CD14-positive monocyte (primary cell): Measurements from ENCODE around the gene STK11. TPM values are rescaled to one million over a fixed set of nuclear protein-coding genes. Genes with fewer than 3 reads are reported as not detected.

Source experiments
- DNase-seq, 3 donors: peaks; one replicate each; pipeline ENCODE4 v3.0.0-alpha.2; 2011 to 2022
- H2AFZ ChIP-seq: 2 replicates; pipeline ENCODE4 v1.6.0; 2012; ENCODE audit warnings: mild to moderate bottlenecking, low read depth, low read length, inconsistent platforms; ENCODE audit not compliant: insufficient read depth, poor library complexity, severe bottlenecking
- H3K27ac ChIP-seq, 2 donors: 1 replicate in 1 of 2; 2 replicates in 1 of 2; pipeline ENCODE4 v1.5.1; 2012 to 2013; ENCODE audit warnings: low read length in 2 of 2, control low read depth in 1 of 2, inconsistent platforms in 1 of 2, low read depth in 1 of 2, mild to moderate bottlenecking in 1 of 2
- H3K27me3 ChIP-seq, 2 donors: one replicate each; pipeline versions ENCODE4 v1.6.0 to v1.6.1; 2011 to 2013; ENCODE audit warnings: low read length in 2 of 2; ENCODE audit not compliant: control insufficient read depth in 2 of 2, insufficient read depth in 2 of 2
- H3K36me3 ChIP-seq, 2 donors: replicated peaks in 1 of 2; 1 replicate in 1 of 2; 2 replicates in 1 of 2; pipeline versions ENCODE4 v1.5.1 to v1.6.1; 2012 to 2013; ENCODE audit warnings: low read length in 2 of 2, control low read depth in 1 of 2, inconsistent platforms in 1 of 2, mild to moderate bottlenecking in 1 of 2; ENCODE audit not compliant: insufficient read depth in 2 of 2, control insufficient read depth in 1 of 2
- H3K4me1 ChIP-seq, 2 donors: 1 replicate in 1 of 2; 2 replicates in 1 of 2; pipeline versions ENCODE4 v1.5.1 to v1.6.1; 2012 to 2013; ENCODE audit warnings: low read length in 2 of 2, control low read depth in 1 of 2, inconsistent platforms in 1 of 2, mild to moderate bottlenecking in 1 of 2, moderate library complexity in 1 of 2; ENCODE audit not compliant: insufficient read depth in 2 of 2, control insufficient read depth in 1 of 2
- H3K4me2 ChIP-seq: replicated peaks from 2 replicates; pipeline ENCODE3; 2012; ENCODE audit warnings: low read length, moderate library complexity, mild to moderate bottlenecking; ENCODE audit not compliant: poor library complexity, severe bottlenecking; ENCODE audit errors: extremely low read depth
- H3K4me3 ChIP-seq, 3 experiments: fragments of 200-600 bp in 1 of 3; sonication (generic) in 1 of 3; replicated peaks in 1 of 3; 1 replicate in 2 of 3; 2 replicates in 1 of 3; pipeline ENCODE4 v1.5.1; 2011 to 2013; ENCODE audit warnings: low read length in 3 of 3, mild to moderate bottlenecking in 3 of 3, control low read depth in 2 of 3, low read depth in 2 of 3, inconsistent platforms in 1 of 3, moderate library complexity in 1 of 3
- H3K79me2 ChIP-seq: 2 replicates; pipeline ENCODE4 v1.6.0; 2012; ENCODE audit warnings: mild to moderate bottlenecking, control low read depth, inconsistent platforms, low read length, moderate library complexity; ENCODE audit not compliant: insufficient read depth
- H3K9ac ChIP-seq: 2 replicates; pipeline ENCODE4 v1.6.0; 2017; ENCODE audit warnings: low read length, mild to moderate bottlenecking; ENCODE audit not compliant: insufficient read depth, poor library complexity, severe bottlenecking
- H3K9me3 ChIP-seq, 2 donors: replicated peaks in 1 of 2; 1 replicate in 1 of 2; 2 replicates in 1 of 2; pipeline versions ENCODE4 v1.5.1 to v1.6.1; 2012 to 2013; ENCODE audit warnings: low read length in 2 of 2, control low read depth in 1 of 2; ENCODE audit not compliant: control insufficient read depth in 1 of 2, insufficient read depth in 1 of 2
- H4K20me1 ChIP-seq: 2 replicates; pipeline ENCODE4 v1.6.0; 2012; ENCODE audit warnings: mild to moderate bottlenecking, low read length, control low read depth, moderate library complexity; ENCODE audit not compliant: insufficient read depth
- H3K27ac Mint-ChIP-seq, 7 donors: one replicate each; pipeline ENCODE4 v1.8.0; 2020; ENCODE audit warnings: mild to moderate bottlenecking in 7 of 7, mixed read lengths in 7 of 7, moderate library complexity in 6 of 7, inconsistent platforms in 2 of 7
- H3K27me3 Mint-ChIP-seq, 3 donors: one replicate each; pipeline ENCODE4 v1.8.0; 2021 to 2022; ENCODE audit warnings: low read depth in 3 of 3, mild to moderate bottlenecking in 3 of 3, mixed read lengths in 3 of 3, moderate library complexity in 3 of 3, inconsistent platforms in 1 of 3
- H3K36me3 Mint-ChIP-seq, 2 donors: one replicate each; pipeline ENCODE4 v1.8.0; 2020; ENCODE audit warnings: mixed read lengths in 2 of 2, inconsistent platforms in 1 of 2, mild to moderate bottlenecking in 1 of 2
- H3K4me1 Mint-ChIP-seq: one replicate; pipeline ENCODE4 v1.8.0; 2020; ENCODE audit warnings: mild to moderate bottlenecking, mixed read lengths
- H3K4me3 Mint-ChIP-seq, 2 donors: one replicate each; pipeline ENCODE4 v1.8.0; 2020; ENCODE audit warnings: mild to moderate bottlenecking in 2 of 2, mixed read lengths in 2 of 2, moderate library complexity in 1 of 2
- H3K9me3 Mint-ChIP-seq, 7 donors: one replicate each; pipeline ENCODE4 v1.8.0; 2020 to 2022; ENCODE audit warnings: mixed read lengths in 7 of 7, mild to moderate bottlenecking in 6 of 7, moderate library complexity in 6 of 7, inconsistent platforms in 2 of 7
- CTCF ChIP-seq: fragments of 200-600 bp; IDR thresholded peaks from one replicate; pipeline ENCODE4 v1.8.0; 2022; ENCODE audit warnings: antibody characterized with exemption, mild to moderate bottlenecking
- WGBS: methylation state at CpG from one replicate; pipeline ENCODE4 v1.1.5; 2013; ENCODE audit warnings: missing lambda C conversion rate; ENCODE audit not compliant: insufficient coverage; 5-methylcytosine and 5-hydroxymethylcytosine counted together
- intact Hi-C, 2 donors: fragments of 100-400 bp; cut with micrococcal nuclease; formaldehyde crosslinking; loops; one replicate each; pipeline versions ENCODE4 v1.15.0 to v1.15.1; 2023
- polyA plus RNA-seq, 3 donors: library from polyadenylated mRNA; depleted of rRNA in 1 of 3; unstranded in 2 of 3; stranded (reverse) in 1 of 3; fragments of 300-500 nt in 2 of 3; fragments of >200 nt in 1 of 3; fragmentation: Illumina TruSeq in 2 of 3; gene quantifications; 1 replicate in 2 of 3; 2 replicates in 1 of 3; pipeline ENCODE4 v1.2.3, GENCODE V29; 2012 to 2021

Gene STK11
- polyA plus RNA-seq, 3 donors: 6.2 to 72.1 (median 15.4) TPM

DNA sequence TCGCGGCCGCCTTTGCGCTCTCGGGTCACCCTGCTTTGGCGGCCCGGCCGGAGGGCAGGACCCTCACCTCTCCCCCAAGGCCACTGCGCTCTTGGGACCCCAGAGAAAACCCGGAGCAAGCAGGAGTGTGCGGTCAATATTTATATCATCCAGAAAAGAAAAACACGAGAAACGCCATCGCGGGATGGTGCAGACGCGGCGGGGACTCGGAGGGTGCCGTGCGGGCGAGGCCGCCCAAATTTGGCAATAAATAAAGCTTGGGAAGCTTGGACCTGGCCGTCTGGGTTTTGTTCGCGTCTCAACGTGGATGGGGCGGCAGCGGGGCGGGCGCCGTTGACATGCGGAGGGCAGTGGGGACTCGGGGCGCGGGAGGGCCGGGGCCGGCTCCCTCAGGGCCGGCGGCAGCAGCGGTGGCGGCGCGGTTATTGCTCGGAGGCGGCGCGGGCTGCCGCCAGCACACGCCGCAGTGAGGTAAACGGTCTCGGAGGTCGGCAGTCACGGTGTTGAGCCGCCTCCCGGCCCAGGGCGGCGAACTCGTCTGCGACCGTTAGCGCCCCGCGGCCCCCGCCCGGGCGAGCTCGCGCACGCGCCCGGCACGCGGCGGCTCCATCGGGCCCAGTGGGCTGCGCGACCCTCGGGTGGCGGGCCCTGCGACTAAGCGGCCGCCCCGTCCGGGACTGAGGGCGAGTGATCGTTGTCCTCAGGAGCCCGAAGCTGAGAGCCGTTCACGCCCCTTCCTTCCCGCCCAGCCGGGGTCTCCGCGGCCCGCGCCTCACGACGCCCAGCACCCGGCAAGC is 22.8 kb downstream of the STK11 start:
- DNase-seq: no peak
- intact Hi-C loops: no loop called here
- no peak overlapping the region for H3K27ac ChIP-seq
- H3K4me3 ChIP-seq: no peak overlapping the region
- Mint-ChIP-seq H3K4me1 (peaks cover 6% of the 10 kb centered on the region), H3K9me3 (peaks cover 0 to 10% (median 3%) of the 10 kb centered on the region in 7 donors), H3K36me3 (peaks cover 9 to 21% of the 10 kb centered on the region in 2 donors), H3K27me3 (peaks cover 0 to 5% (median 4%) of the 10 kb centered on the region in 3 donors), H3K4me3 (no peak overlapping the region), H3K27ac (no peak overlapping the region)
- no peaks in the 10 kb centered on the region for H3K79me2 ChIP-seq
- no peak for TF ChIP-seq CTCF
- no peak overlapping the region for H2AFZ ChIP-seq
- no peaks in the 10 kb centered on the region for H3K9me3 ChIP-seq
- H3K27me3 ChIP-seq: no peaks in the 10 kb centered on the region
- H3K9ac ChIP-seq: no peak overlapping the region
- H3K4me2 ChIP-seq: no peak overlapping the region
- 97% methylated on average over 66 of the region's 100 CpGs for WGBS
- H3K36me3 ChIP-seq: peaks cover 21 to 43% of the 10 kb centered on the region in 2 donors
- H4K20me1 ChIP-seq: peaks cover 32% of the 10 kb centered on the region
- no peaks in the 10 kb centered on the region for H3K4me1 ChIP-seq

- H3K27ac Mint-ChIP-seq: no peak overlapping the region
- TF ChIP-seq CTCF: no peak
- H4K20me1 ChIP-seq: peaks cover 23% of the 10 kb centered on the region
- peaks cover 0 to 10% (median 3%) of the 10 kb centered on the region in 7 donors for H3K9me3 Mint-ChIP-seq
- 97% methylated on average over 149 of the region's 158 CpGs for WGBS
- no peak overlapping the region for H3K4me2 ChIP-seq
- no peak overlapping the region for H3K9ac ChIP-seq
- H3K4me1 ChIP-seq: no peaks in the 10 kb centered on the region
- intact Hi-C loops: no loop called here
- H3K36me3 Mint-ChIP-seq: peaks cover 5 to 14% of the 10 kb centered on the region in 2 donors
- peaks cover 4 to 7% (median 5%) of the 10 kb centered on the region in 3 donors for H3K27me3 Mint-ChIP-seq
- H3K4me3 ChIP-seq: no peak overlapping the region
- H3K4me3 Mint-ChIP-seq: no peak overlapping the region
- H3K27me3 ChIP-seq: no peaks in the 10 kb centered on the region
- H3K4me1 Mint-ChIP-seq: peaks cover 6% of the 10 kb centered on the region
- H2AFZ ChIP-seq: no peak overlapping the region
- peaks cover 17 to 34% of the 10 kb centered on the region in 2 donors for H3K36me3 ChIP-seq
- no peak overlapping the region for H3K27ac ChIP-seq
- H3K9me3 ChIP-seq: no peaks in the 10 kb centered on the region
- H3K79me2 ChIP-seq: no peaks in the 10 kb centered on the region
- no peak for DNase-seq
These were observed 23.7 kb downstream of the STK11 start for GRCh38 chr19:1229056-1229923.
